ENCODE data around the gene PIN1.
A peak's percentile ranks its signal among the peaks of the same experiment; 100 is the strongest.
"Not testable (repeated sequence)": the region's sequence is repeated elsewhere in the genome, so short reads cannot be mapped to it uniquely, and the experiment has no call there.

The PIN1 gene

GRCh38 chr19:9788604-9789003 is 46.5 kb upstream of the PIN1 start:
- not testable (repeated sequence) for H3K14ac ChIP-seq (ENCODE audit: low read length); H2BK12ac ChIP-seq (ENCODE audit: low read length); H4K8ac ChIP-seq (ENCODE audit: low read depth, low read length); DNase-seq; H2AK5ac ChIP-seq (ENCODE audit: low read length); H3K4ac ChIP-seq (ENCODE audit: low read depth, low read length); H3K18ac ChIP-seq (ENCODE audit: low read length); H3K4me1 ChIP-seq (ENCODE audit: control insufficient read depth in 1 of 2, insufficient read depth in 2 of 2, low read length in 2 of 2); H3K9me3 ChIP-seq (ENCODE audit: insufficient read depth, low read depth, low read length); H4K91ac ChIP-seq (ENCODE audit: low read depth, low read length); H3K23ac ChIP-seq (ENCODE audit: low read length); H3K36me3 ChIP-seq (ENCODE audit: control insufficient read depth in 1 of 2, insufficient read depth in 2 of 2, low read length in 2 of 2); H2BK120ac ChIP-seq (ENCODE audit: insufficient read depth, low read length, poor library complexity); H4K12ac ChIP-seq (ENCODE audit: low read depth, low read length); H3K27ac ChIP-seq (ENCODE audit: low read depth, low read length); H3K79me1 ChIP-seq (ENCODE audit: low read length); H2AFZ ChIP-seq (ENCODE audit: insufficient read depth, low read length, poor library complexity); H3K9ac ChIP-seq (ENCODE audit: low read length); H3K79me2 ChIP-seq (ENCODE audit: control insufficient read depth, insufficient read depth, low read length, poor library complexity); H3K27me3 ChIP-seq (ENCODE audit: insufficient read depth, low read length); H2BK5ac ChIP-seq (ENCODE audit: low read depth, low read length, poor library complexity); H3K4me3 ChIP-seq (ENCODE audit: low read depth, low read length); H3K4me2 ChIP-seq (ENCODE audit: low read length)
- WGBS (ENCODE audit: extremely low coverage, insufficient coverage, insufficient read length), result no CpG with 5 or more reads among the region's 13 CpGs

GRCh38 chr19:9789066-9789465 is 46.1 kb upstream of the PIN1 start:
- H3K4me1 ChIP-seq (ENCODE audit: control insufficient read depth in 1 of 2, insufficient read depth in 2 of 2, low read length in 2 of 2), result peaks cover 3 to 6% of the 10 kb centered on the region in 2 experiments
- no peak overlapping the region for H2AFZ ChIP-seq (ENCODE audit: insufficient read depth, low read length, poor library complexity)
- H3K36me3 ChIP-seq (ENCODE audit: control insufficient read depth in 1 of 2, insufficient read depth in 2 of 2, low read length in 2 of 2), result no peaks in the 10 kb centered on the region
- no CpG with 5 or more reads among the region's 11 CpGs for WGBS (ENCODE audit: extremely low coverage, insufficient coverage, insufficient read length)
- no peaks in the 10 kb centered on the region for H3K9me3 ChIP-seq (ENCODE audit: insufficient read depth, low read depth, low read length)
- no peak overlapping the region for H3K27ac ChIP-seq (ENCODE audit: low read depth, low read length)
- H3K79me2 ChIP-seq (ENCODE audit: control insufficient read depth, insufficient read depth, low read length, poor library complexity), result peaks cover 2% of the 10 kb centered on the region
- H2BK12ac ChIP-seq (ENCODE audit: low read length), result no peak overlapping the region
- H3K4me3 ChIP-seq (ENCODE audit: low read depth, low read length), result no peak overlapping the region
- H3K14ac ChIP-seq (ENCODE audit: low read length), result no peak overlapping the region
- DNase-seq, result no peak
- H3K23ac ChIP-seq (ENCODE audit: low read length), result no peak overlapping the region
- H3K27me3 ChIP-seq (ENCODE audit: insufficient read depth, low read length), result no peaks in the 10 kb centered on the region
- no peak overlapping the region for H4K8ac ChIP-seq (ENCODE audit: low read depth, low read length)
- no peak overlapping the region for H2AK5ac ChIP-seq (ENCODE audit: low read length)
- H3K4me2 ChIP-seq (ENCODE audit: low read length), result no peak overlapping the region
- H2BK5ac ChIP-seq (ENCODE audit: low read depth, low read length, poor library complexity), result no peak overlapping the region
- no peak overlapping the region for H4K12ac ChIP-seq (ENCODE audit: low read depth, low read length)
- no peak overlapping the region for H4K91ac ChIP-seq (ENCODE audit: low read depth, low read length)
- peaks cover 10% of the 10 kb centered on the region for H3K79me1 ChIP-seq (ENCODE audit: low read length)
- H3K18ac ChIP-seq (ENCODE audit: low read length), result no peak overlapping the region
- H3K9ac ChIP-seq (ENCODE audit: low read length), result no peak overlapping the region
- no peak overlapping the region for H2BK120ac ChIP-seq (ENCODE audit: insufficient read depth, low read length, poor library complexity)
- H3K4ac ChIP-seq (ENCODE audit: low read depth, low read length), result no peak overlapping the region

GRCh38 chr19:9789579-9789978 is 45.5 kb upstream of the PIN1 start:
- not testable (repeated sequence) for H3K9ac ChIP-seq (ENCODE audit: low read length); H2BK5ac ChIP-seq (ENCODE audit: low read depth, low read length, poor library complexity); H3K4me3 ChIP-seq (ENCODE audit: low read depth, low read length); H2BK120ac ChIP-seq (ENCODE audit: insufficient read depth, low read length, poor library complexity); H4K91ac ChIP-seq (ENCODE audit: low read depth, low read length); H2BK12ac ChIP-seq (ENCODE audit: low read length); H4K8ac ChIP-seq (ENCODE audit: low read depth, low read length); H3K79me2 ChIP-seq (ENCODE audit: control insufficient read depth, insufficient read depth, low read length, poor library complexity); H3K23ac ChIP-seq (ENCODE audit: low read length); H3K27ac ChIP-seq (ENCODE audit: low read depth, low read length); H3K4me2 ChIP-seq (ENCODE audit: low read length); H2AFZ ChIP-seq (ENCODE audit: insufficient read depth, low read length, poor library complexity); H2AK5ac ChIP-seq (ENCODE audit: low read length); H3K4ac ChIP-seq (ENCODE audit: low read depth, low read length); H3K18ac ChIP-seq (ENCODE audit: low read length); H3K36me3 ChIP-seq (ENCODE audit: control insufficient read depth in 1 of 2, insufficient read depth in 2 of 2, low read length in 2 of 2); H3K79me1 ChIP-seq (ENCODE audit: low read length); H3K9me3 ChIP-seq (ENCODE audit: insufficient read depth, low read depth, low read length); H3K14ac ChIP-seq (ENCODE audit: low read length); H4K12ac ChIP-seq (ENCODE audit: low read depth, low read length); H3K27me3 ChIP-seq (ENCODE audit: insufficient read depth, low read length); H3K4me1 ChIP-seq (ENCODE audit: control insufficient read depth in 1 of 2, insufficient read depth in 2 of 2, low read length in 2 of 2)
- peak in 1 of 2 donors; percentile 40 for DNase-seq
- no CpG with 5 or more reads among the region's 5 CpGs for WGBS (ENCODE audit: extremely low coverage, insufficient coverage, insufficient read length)

GRCh38 chr19:9791073-9791367 is 44.1 kb upstream of the PIN1 start:
- not testable (repeated sequence) for H2BK120ac ChIP-seq (ENCODE audit: insufficient read depth, low read length, poor library complexity); H3K4me1 ChIP-seq (ENCODE audit: control insufficient read depth in 1 of 2, insufficient read depth in 2 of 2, low read length in 2 of 2); H3K27ac ChIP-seq (ENCODE audit: low read depth, low read length); H3K4me3 ChIP-seq (ENCODE audit: low read depth, low read length); H2BK12ac ChIP-seq (ENCODE audit: low read length); H4K8ac ChIP-seq (ENCODE audit: low read depth, low read length); H3K4me2 ChIP-seq (ENCODE audit: low read length); H4K91ac ChIP-seq (ENCODE audit: low read depth, low read length); H3K79me2 ChIP-seq (ENCODE audit: control insufficient read depth, insufficient read depth, low read length, poor library complexity); H3K14ac ChIP-seq (ENCODE audit: low read length); H3K36me3 ChIP-seq (ENCODE audit: control insufficient read depth in 1 of 2, insufficient read depth in 2 of 2, low read length in 2 of 2); H2AK5ac ChIP-seq (ENCODE audit: low read length); H3K23ac ChIP-seq (ENCODE audit: low read length); H4K12ac ChIP-seq (ENCODE audit: low read depth, low read length); H3K27me3 ChIP-seq (ENCODE audit: insufficient read depth, low read length); H3K9me3 ChIP-seq (ENCODE audit: insufficient read depth, low read depth, low read length); H2AFZ ChIP-seq (ENCODE audit: insufficient read depth, low read length, poor library complexity); H3K18ac ChIP-seq (ENCODE audit: low read length); H3K9ac ChIP-seq (ENCODE audit: low read length); DNase-seq; H3K79me1 ChIP-seq (ENCODE audit: low read length); H2BK5ac ChIP-seq (ENCODE audit: low read depth, low read length, poor library complexity); H3K4ac ChIP-seq (ENCODE audit: low read depth, low read length)
- WGBS (ENCODE audit: extremely low coverage, insufficient coverage, insufficient read length), result no CpG with 5 or more reads among the region's 6 CpGs
